Gastroesophageal sphincter (tissue), 3 donors: ENCODE data around the gene ZNF732.

Experiments used
- POLR2A ChIP-seq, 2 donors: fragments of 450-650 bp; IDR thresholded peaks; one replicate each; pipeline ENCODE4 v1.6.1; 2017; ENCODE audit warnings: antibody characterized with exemption in 2 of 2, mild to moderate bottlenecking in 2 of 2, moderate library complexity in 1 of 2
- TF ChIP-seq, protein P1 (sequence below), 4 experiments: fragments of 200-600 bp in 2 of 4; fragments of 450-650 bp in 2 of 4; sonication (generic) in 1 of 4; IDR thresholded peaks; one replicate each; pipeline ENCODE4 v1.5.1; 2017 to 2019; ENCODE audit warnings: antibody characterized with exemption in 4 of 4, mild to moderate bottlenecking in 2 of 4, moderate library complexity in 2 of 4

DNA sequence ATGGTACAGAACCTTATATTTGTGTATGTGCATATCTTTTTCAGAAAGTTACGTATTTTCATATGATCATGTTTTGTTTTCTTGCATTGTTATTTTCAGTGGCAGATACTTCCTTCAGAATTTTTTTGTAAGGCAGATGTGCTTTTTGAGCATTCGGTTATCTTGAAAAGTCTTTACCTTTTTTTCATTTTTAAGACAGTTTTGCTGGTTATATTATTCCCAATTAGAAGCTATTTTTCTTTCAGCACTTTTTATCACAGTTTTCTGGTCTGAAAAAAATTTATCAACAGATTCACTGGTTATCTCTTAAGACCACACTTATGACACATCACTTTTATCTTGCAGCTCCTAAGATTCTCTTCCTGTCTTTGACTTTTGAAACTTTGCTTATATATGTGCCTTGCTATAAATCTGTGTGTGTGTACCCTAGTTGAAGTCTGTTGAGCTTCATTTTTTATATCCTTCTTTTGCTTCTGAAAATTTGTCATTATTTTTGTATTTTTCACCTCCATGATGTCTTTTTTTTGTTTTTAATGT is 53.1 kb downstream of the ZNF732 start:
- TF ChIP-seq, protein P1, sequence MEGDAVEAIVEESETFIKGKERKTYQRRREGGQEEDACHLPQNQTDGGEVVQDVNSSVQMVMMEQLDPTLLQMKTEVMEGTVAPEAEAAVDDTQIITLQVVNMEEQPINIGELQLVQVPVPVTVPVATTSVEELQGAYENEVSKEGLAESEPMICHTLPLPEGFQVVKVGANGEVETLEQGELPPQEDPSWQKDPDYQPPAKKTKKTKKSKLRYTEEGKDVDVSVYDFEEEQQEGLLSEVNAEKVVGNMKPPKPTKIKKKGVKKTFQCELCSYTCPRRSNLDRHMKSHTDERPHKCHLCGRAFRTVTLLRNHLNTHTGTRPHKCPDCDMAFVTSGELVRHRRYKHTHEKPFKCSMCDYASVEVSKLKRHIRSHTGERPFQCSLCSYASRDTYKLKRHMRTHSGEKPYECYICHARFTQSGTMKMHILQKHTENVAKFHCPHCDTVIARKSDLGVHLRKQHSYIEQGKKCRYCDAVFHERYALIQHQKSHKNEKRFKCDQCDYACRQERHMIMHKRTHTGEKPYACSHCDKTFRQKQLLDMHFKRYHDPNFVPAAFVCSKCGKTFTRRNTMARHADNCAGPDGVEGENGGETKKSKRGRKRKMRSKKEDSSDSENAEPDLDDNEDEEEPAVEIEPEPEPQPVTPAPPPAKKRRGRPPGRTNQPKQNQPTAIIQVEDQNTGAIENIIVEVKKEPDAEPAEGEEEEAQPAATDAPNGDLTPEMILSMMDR (IDR thresholded peaks at IDR 0.05) = no peak
- no peak for TF ChIP-seq POLR2A (IDR thresholded peaks at IDR 0.05)
